HG03175 (cell line): ENCODE results near the gene PCDH15.

ENCODE experiments used
- ATAC-seq: cut with Tn5 transposase; IDR thresholded peaks from one replicate; pipeline ENCODE4 v1.9.1; 2021; ENCODE audit warnings: mild to moderate bottlenecking, moderate library complexity; ENCODE audit not compliant: unreplicated experiment

Gene PCDH15

DNA sequence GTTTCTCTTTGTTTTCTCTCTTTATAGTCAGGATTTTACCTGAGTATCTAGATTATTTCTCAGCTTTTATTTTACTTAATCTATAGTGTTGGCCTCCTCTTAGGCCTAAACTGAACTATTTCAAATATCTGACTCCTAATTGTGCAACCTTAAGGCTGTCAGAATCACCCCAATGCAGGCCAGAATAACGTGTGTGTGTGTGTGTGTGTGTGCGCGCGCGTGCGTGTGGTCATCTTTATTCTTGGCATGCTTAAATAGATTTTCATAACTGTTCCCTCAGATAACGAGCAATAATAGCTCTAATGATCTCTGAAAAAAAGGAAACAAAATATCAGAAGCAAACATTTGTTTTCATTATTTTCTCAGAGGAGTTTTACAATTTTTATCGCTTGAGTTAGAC, 92.4 kb downstream of the PCDH15 start:
- no peak for ATAC-seq

DNA sequence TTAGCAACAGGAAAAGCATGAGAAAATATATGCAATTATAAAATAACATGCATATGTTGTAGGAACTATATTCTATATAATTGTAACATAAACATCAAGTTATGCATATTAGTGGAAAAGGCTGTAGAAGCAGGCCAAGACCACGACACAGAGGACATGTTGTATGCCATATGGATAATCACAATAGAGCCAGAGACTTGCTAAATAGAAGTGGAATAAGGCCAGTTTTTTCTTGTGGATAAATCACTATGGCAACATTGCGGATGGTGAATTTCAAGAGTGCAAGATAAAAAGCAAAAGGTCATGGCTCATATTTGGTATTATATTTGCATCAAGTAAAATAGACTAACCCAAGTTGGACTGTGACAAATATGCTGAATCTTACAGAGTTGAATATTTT, 93.0 kb downstream of the PCDH15 start:
- no peak for ATAC-seq

DNA sequence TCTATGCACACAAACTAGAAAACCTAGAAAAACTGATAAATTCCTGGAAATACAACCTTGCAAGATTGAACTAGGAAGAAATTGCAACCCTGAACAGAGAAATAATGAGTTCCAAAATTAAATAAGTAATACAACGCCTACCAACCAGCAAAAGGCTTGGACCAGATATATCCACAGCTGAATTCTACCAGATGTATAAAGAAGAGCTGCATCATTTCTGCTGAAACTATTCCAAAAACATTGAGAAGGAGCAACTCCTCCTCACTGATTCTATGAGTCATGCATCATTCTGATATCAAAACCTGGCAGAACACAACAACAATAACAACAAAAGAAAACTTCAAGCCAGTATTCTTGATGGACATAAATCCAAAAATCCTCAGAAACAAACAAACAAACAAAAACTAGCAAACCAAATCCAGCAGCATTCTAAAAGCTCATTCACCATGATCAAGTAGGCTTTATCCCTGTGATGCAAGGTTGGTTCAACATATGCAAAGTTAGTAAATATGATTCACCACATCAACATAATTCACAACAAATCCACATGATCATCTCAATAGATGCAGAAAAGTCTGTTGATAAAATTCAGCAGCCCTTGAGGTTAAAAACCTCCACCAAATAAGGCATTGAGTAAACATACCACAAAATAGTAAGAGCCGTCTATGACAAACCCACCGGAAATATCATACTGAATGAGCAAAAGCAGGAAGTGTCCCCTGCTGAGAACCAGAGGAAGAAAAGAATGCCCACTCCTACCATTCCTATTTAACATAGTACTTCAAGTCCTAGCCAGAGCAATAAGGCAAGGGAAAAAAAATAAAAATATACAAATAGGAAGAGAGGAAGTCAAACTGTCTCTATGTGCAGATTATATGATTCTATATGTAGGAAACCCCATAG, 98.2 kb downstream of the PCDH15 start:
- ATAC-seq = no peak

DNA sequence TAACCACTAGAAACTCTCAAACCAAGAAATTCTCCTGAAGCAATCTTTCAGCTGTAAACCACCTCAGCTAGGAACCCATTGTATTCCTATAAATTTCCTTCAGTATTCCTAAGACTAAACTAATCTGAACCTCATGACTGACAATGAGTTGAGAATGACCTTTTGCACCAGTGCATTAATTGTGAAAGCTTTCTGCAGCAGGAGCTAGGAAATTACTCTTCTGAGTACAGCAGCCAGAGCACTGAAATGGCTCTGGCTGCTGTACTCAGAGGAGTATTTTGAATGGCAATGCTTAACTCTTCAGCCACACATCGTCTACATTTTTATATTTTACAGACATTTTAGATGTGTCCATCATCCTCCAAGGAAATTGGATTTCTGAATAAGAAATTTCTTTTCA, 109.7 kb downstream of the PCDH15 start:
- no peak for ATAC-seq

DNA sequence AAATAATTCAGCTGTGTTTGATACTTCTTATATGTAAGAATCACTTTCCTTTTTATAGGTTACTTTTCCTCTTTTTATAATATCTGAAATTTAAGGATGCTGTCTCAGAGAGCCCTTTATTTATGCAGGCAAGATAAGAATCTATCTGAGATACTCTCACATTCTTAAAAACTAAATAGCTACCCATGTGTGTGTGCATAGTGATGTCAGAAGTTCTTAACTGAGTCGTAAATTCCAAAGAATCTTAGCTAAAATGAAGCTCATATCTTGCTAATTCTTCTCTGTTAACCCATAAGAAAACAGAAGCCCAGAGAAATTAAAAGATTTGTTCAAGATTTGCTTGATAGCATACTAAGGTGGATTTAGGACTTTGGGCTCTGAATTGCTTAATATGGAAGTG, 118.5 kb downstream of the PCDH15 start:
- ATAC-seq = no peak

GRCh38 chr10:54681136-54681535, 119.9 kb downstream of the PCDH15 start:
- no peak for ATAC-seq

GRCh38 chr10:54667136-54667535, 133.9 kb downstream of the PCDH15 start:
- ATAC-seq = no peak

GRCh38 chr10:54666192-54666591, 134.8 kb downstream of the PCDH15 start:
- ATAC-seq = no peak

DNA sequence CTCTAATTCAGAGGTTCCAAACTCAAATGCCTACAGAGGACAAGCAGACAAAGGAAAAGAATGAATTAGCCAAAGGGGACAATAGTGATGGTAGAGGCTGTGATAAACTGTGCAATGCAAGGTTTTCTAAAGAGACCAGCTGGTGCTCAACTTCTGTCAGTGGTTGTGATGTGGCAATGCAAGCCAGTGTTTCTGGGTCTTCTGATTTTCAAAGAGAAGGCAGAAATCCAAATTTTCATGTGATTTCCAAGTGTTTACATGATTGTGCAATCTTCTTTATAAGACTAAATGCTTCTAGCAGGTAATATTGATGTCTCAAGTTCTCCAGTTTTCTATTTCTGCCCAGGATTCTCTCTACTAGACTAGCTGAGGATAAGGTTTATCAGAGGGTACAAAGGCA, 135.9 kb downstream of the PCDH15 start:
- no peak for ATAC-seq

- no peak for ATAC-seq
These were observed 140.6 kb downstream of the PCDH15 start for GRCh38 chr10:54660397-54660796.

DNA sequence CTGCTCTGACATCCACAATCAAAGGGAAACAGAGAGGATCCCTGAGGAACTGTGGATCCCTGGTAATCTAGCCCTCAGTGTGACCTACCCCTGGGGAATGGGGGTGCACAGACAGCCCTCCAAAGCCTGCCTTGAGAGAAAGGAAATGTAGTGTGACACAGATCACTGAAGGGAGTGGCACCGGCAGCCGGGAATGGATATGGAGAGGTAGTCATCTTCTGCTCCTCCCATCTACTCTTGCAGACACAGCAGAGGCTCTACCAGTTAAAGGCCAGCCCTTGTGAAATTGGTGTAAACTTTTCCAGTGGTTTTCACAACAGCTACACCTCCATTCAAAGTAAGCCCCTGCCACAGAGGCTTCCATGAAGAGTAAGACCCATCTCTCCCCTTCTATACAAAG, 144.4 kb downstream of the PCDH15 start:
- ATAC-seq = no peak

- ATAC-seq = no peak
These were observed 147.5 kb downstream of the PCDH15 start for GRCh38 chr10:54653518-54653917.

- no peak for ATAC-seq
These were observed 150.5 kb downstream of the PCDH15 start for GRCh38 chr10:54650547-54650946.

DNA sequence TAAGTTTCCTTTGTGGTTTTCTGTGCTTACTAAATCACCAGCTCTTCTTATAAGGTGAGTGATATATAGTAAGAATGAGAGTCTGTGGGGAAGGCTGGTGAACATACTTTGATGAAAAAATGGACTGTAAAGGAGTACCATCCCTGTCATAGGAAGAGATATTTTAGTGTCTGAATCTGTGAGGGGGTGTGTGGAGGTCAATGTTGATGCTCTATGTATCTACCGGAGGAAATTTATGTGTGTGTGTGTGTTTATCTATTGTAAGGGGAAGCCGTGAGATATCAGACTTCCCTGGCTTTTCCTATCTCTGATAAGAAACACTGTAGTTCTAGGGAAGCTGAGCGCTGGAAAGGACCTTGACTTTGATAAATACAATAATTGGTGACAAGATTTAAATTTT, 179.0 kb downstream of the PCDH15 start:
- no peak for ATAC-seq

- no peak for ATAC-seq
These were observed 180.7 kb downstream of the PCDH15 start for GRCh38 chr10:54620352-54620751.

DNA sequence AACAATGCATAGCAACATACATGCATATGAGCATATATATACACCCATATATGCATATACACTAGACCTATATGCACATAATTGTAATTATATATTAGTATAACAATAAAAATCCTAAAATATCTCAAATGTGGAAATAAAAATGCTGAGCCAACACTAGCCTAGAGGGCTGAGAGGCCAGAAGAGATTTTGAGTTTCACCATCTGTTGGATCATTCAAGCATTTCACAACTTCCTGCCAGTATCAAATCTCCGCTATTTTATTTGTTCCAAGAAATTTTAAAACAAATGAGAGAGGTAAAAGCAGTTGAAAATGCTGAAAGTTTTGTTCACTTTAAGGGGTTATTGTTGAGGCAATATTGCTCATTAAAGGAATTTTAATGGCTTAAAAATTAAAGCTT, 187.0 kb downstream of the PCDH15 start:
- ATAC-seq = no peak

DNA sequence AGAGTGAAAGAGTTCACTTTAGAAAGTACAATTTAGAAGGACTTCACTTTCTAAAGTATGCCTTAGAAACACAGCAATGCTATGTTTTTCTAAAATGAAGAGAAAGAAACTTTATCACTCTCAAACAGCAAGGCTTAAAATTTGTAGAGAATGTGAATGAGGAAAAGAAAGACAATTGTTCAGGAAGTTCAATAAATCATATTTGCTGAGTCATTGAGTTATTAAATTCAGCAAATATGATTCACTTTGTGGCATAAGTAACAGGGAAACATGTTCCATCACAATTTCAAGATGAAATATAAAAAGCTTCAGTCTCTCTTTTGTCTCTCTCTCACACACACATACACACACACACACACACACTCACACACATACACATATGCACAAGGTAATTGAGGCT, 187.9 kb downstream of the PCDH15 start:
- ATAC-seq = no peak

DNA sequence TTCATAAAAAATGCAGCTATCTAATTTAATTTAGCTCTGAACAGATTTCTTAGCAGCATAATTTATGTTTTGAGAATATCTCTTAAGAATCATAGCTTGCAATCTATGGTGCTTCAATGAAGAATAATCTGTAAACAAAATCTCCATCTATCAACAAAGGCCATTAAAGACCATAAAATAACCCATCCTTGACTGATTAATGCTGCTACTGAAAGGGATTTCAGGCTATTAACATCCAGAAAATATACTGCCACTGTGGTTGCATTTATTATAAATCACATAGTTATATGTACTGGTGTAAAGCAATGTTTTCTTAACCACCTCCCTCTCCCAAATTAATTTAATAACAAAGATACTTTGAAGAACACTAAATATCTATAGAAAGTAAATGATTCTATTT, 191.6 kb downstream of the PCDH15 start:
- no peak for ATAC-seq

DNA sequence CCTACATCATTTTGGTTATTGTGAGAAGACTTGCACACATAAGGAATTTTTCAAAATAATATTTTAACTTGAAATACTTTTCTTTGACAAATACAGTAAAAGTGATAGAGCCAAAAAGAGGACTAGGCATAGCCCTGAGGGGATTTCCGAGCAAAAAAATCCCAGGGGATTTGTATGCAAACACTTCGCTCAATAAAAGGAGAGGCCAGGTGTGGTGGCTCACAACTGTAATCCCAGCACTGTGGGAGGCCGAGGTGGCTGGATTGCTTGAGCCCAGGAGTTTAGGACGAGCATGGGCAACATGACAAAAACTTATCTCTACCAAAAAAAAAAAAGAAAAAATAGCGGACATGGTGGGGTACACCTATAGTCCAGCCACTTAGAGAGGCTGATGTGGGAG, 193.0 kb downstream of the PCDH15 start:
- ATAC-seq = no peak

- no peak for ATAC-seq
These were observed 206.7 kb downstream of the PCDH15 start for GRCh38 chr10:54594289-54594688.

- no peak for ATAC-seq
These were observed 213.1 kb downstream of the PCDH15 start for GRCh38 chr10:54587971-54588370.

DNA sequence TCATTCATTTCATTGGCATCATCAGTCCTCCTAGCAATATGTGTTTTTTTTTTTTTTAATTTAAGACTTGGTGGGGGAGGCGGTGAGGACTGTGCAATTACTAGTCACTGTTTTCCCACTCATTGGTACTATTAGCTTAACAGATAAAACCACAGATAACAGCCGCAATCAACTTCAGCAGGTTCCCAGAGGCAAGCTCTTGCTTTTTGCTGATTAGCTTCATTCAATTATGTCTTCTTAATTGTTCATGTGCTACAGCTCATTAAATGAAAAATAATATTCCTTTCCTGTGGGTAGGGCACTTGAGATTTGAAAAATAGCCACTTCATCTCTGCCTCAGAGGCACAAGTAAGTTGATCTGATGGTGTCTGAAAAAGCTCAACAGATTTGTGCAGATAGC, 215.5 kb downstream of the PCDH15 start:
- no peak for ATAC-seq

DNA sequence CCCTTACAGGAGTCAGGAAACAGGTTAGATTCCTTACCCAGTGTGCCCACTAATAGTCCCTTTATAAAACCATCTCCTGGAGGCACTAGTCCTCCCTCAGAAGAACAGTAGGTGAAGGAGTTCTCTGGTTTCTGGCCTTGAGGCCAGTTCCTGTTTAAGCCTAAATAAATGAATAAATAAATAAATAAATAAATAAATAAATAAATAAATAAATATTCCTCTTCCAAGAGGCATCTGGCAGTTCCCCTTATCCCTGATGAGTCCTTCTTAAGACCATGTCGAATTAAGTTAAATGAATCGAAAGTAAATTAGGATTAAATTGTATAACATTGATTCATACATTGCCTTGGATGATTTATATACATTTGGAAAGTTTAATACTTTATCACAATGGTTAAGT, 223.3 kb downstream of the PCDH15 start:
- no peak for ATAC-seq
